ENCODE results near the gene BLVRB. TPM values are rescaled to one million over a fixed set of nuclear protein-coding genes. Genes with fewer than 3 reads are reported as not detected.
A peak's percentile ranks its signal among the peaks of the same experiment; 100 is the strongest.

The BLVRB gene
- total RNA-seq, 1 donor from 2014 or later = 11.3 TPM

GRCh38 chr19:40450664-40451063 is 14.9 kb downstream of the BLVRB start:
- Histone ChIP-seq H2AFZ (replicated peaks) (no peak overlapping the region), H3K27ac (no peak overlapping the region), H3K4me2 (no peak overlapping the region), H4K20me1 (ENCODE audit: low read depth) (no peaks in the 10 kb centered on the region), H3K79me2 (ENCODE audit: low read depth) (no peaks in the 10 kb centered on the region), H3K36me3 (no peaks in the 10 kb centered on the region), H3F3A (ENCODE audit: low read depth) (peaks cover 12% of the 10 kb centered on the region), H3K4me3 (no peak overlapping the region), H3K9ac (no peak overlapping the region), H3K27me3 (no peaks in the 10 kb centered on the region), H3K9me3 (ENCODE audit: low read depth) (no peaks in the 10 kb centered on the region), H3K4me1 (peaks cover 7% of the 10 kb centered on the region)
- no peaks in the 10 kb centered on the region for H3K36me3 Mint-ChIP-seq
- DNase-seq (ENCODE audit: low spot score) = no peak
- H3K4me1 Mint-ChIP-seq = peaks cover 12% of the 10 kb centered on the region
- no peak overlapping the region for H3K4me3 Mint-ChIP-seq
- H3K27me3 Mint-ChIP-seq (ENCODE audit: insufficient read depth, low read depth) = peaks cover 7% of the 10 kb centered on the region
- no peak overlapping the region for H3K27ac Mint-ChIP-seq
- no peak for TF ChIP-seq CTCF (IDR thresholded peaks at IDR 0.05)
- no peak for TF ChIP-seq EZH2 (IDR thresholded peaks at IDR 0.05)
- TF ChIP-seq EZH2phosphoT487 (IDR thresholded peaks at IDR 0.05) = no peak
- H3K9me3 Mint-ChIP-seq = no peaks in the 10 kb centered on the region

- H3K9me3 Mint-ChIP-seq = no peaks in the 10 kb centered on the region
- Histone ChIP-seq H3K4me3 (no peak overlapping the region), H3K27ac (no peak overlapping the region), H3K36me3 (no peaks in the 10 kb centered on the region), H4K20me1 (ENCODE audit: low read depth) (no peaks in the 10 kb centered on the region), H3K9me3 (ENCODE audit: low read depth) (no peaks in the 10 kb centered on the region), H3K9ac (no peak overlapping the region), H3K79me2 (ENCODE audit: low read depth) (no peaks in the 10 kb centered on the region), H2AFZ (replicated peaks) (no peak overlapping the region), H3K4me2 (no peak overlapping the region), H3F3A (ENCODE audit: low read depth) (peaks cover 21% of the 10 kb centered on the region), H3K27me3 (no peaks in the 10 kb centered on the region), H3K4me1 (peaks cover 14% of the 10 kb centered on the region)
- H3K27ac Mint-ChIP-seq = peak overlapping the region; percentile 24
- H3K36me3 Mint-ChIP-seq = no peaks in the 10 kb centered on the region
- no peak overlapping the region for H3K4me3 Mint-ChIP-seq
- no peak for DNase-seq (ENCODE audit: low spot score)
- peaks cover 7% of the 10 kb centered on the region for H3K27me3 Mint-ChIP-seq (ENCODE audit: insufficient read depth, low read depth)
- TF ChIP-seq CTCF (IDR thresholded peaks at IDR 0.05) = no peak
- no peak for TF ChIP-seq EZH2phosphoT487 (IDR thresholded peaks at IDR 0.05)
- TF ChIP-seq EZH2 (IDR thresholded peaks at IDR 0.05) = no peak
- H3K4me1 Mint-ChIP-seq = peaks cover 19% of the 10 kb centered on the region
These were observed 16.0 kb downstream of the BLVRB start for GRCh38 chr19:40449506-40449905.

- H3K27ac Mint-ChIP-seq = peak overlapping the region; percentile 91
- Histone ChIP-seq H3K9me3 (ENCODE audit: low read depth) (no peaks in the 10 kb centered on the region), H3F3A (ENCODE audit: low read depth) (peaks cover 34% of the 10 kb centered on the region), H3K4me1 (peaks cover 18% of the 10 kb centered on the region), H3K4me3 (no peak overlapping the region), H4K20me1 (ENCODE audit: low read depth) (peaks cover 16% of the 10 kb centered on the region), H3K79me2 (ENCODE audit: low read depth) (peaks cover 24% of the 10 kb centered on the region), H2AFZ (replicated peaks) (peak overlapping the region; percentile 53), H3K27me3 (no peaks in the 10 kb centered on the region), H3K27ac (peak overlapping the region; percentile 85), H3K36me3 (no peaks in the 10 kb centered on the region), H3K9ac (no peak overlapping the region), H3K4me2 (peak overlapping the region; percentile 56)
- peaks cover 2% of the 10 kb centered on the region for H3K27me3 Mint-ChIP-seq (ENCODE audit: insufficient read depth, low read depth)
- TF ChIP-seq CTCF (IDR thresholded peaks at IDR 0.05) (no peak), EZH2phosphoT487 (IDR thresholded peaks at IDR 0.05) (no peak), EZH2 (IDR thresholded peaks at IDR 0.05) (no peak)
- H3K4me1 Mint-ChIP-seq = peaks cover 25% of the 10 kb centered on the region
- H3K4me3 Mint-ChIP-seq = peak overlapping the region; percentile 75
- DNase-seq (ENCODE audit: low spot score) = no peak
- H3K36me3 Mint-ChIP-seq = peaks cover 3% of the 10 kb centered on the region
- H3K9me3 Mint-ChIP-seq = no peaks in the 10 kb centered on the region
These were observed 19.2 kb downstream of the BLVRB start for GRCh38 chr19:40446263-40446784.

All from neural progenitor cell (in vitro differentiated cells).